GM19372 (cell line): ENCODE data around the gene MAP2K5.

Source experiments
- ATAC-seq: cut with Tn5 transposase; IDR thresholded peaks from one replicate; pipeline ENCODE4 v1.9.1; 2021; ENCODE audit warnings: mild to moderate bottlenecking, low read depth, moderate library complexity; ENCODE audit not compliant: unreplicated experiment

Gene MAP2K5

GRCh38 chr15:67542420-67543347 lies at the start of gene MAP2K5:
TSS of gene MAP2K5 (plus strand) at chr15:67542703. CDS start at chr15:67543336, 633 bp downstream.
- no peak for ATAC-seq

GRCh38 chr15:67495585-67495984 lies 46.9 kb upstream of the MAP2K5 start:
- ATAC-seq, result no peak

GRCh38 chr15:67501177-67501835 lies 41.2 kb upstream of the MAP2K5 start:
- no peak for ATAC-seq

GRCh38 chr15:67501836-67502461 lies 40.6 kb upstream of the MAP2K5 start:
- no peak for ATAC-seq

GRCh38 chr15:67504056-67504455 lies 38.4 kb upstream of the MAP2K5 start:
- no peak for ATAC-seq

- no peak for ATAC-seq
Measured at GRCh38 chr15:67504796-67505195, 37.7 kb upstream of the MAP2K5 start.

GRCh38 chr15:67505675-67506572 lies 36.6 kb upstream of the MAP2K5 start:
- no peak for ATAC-seq

- no peak for ATAC-seq
Measured at GRCh38 chr15:67506775-67507747, 35.4 kb upstream of the MAP2K5 start.

GRCh38 chr15:67508407-67508806 lies 34.1 kb upstream of the MAP2K5 start:
- ATAC-seq, result no peak

- no peak for ATAC-seq
Measured at GRCh38 chr15:67509918-67510317, 32.6 kb upstream of the MAP2K5 start.

GRCh38 chr15:67510597-67511190 lies 31.8 kb upstream of the MAP2K5 start:
- no peak for ATAC-seq

GRCh38 chr15:67511606-67512005 lies 30.9 kb upstream of the MAP2K5 start:
- ATAC-seq, result no peak

- no peak for ATAC-seq
Measured at GRCh38 chr15:67512140-67512539, 30.4 kb upstream of the MAP2K5 start.

- no peak for ATAC-seq
Measured at GRCh38 chr15:67512933-67513714, 29.4 kb upstream of the MAP2K5 start.

GRCh38 chr15:67515090-67515489 lies 27.4 kb upstream of the MAP2K5 start:
- ATAC-seq, result no peak

GRCh38 chr15:67515557-67515956 lies 26.9 kb upstream of the MAP2K5 start:
- no peak for ATAC-seq

- ATAC-seq, result peak; percentile 11
Measured at GRCh38 chr15:67520321-67521028, 22.0 kb upstream of the MAP2K5 start.
